ENCODE data around the gene NBDY. TPM values are rescaled to one million over a fixed set of nuclear protein-coding genes. Genes with fewer than 3 reads are reported as not detected.

NBDY gene
- 5.0 and 8.6 TPM in 2 replicates for total RNA-seq

GRCh38 chrX:56729152-56729850 lies at the start of gene NBDY:
Gene NBDY, plus strand, starts transcription at chrX:56729243. Its CDS starts 111 bp downstream, at chrX:56729354.

Other genes starting within 250 kb of the NBDY start
- gene UBQLN2, start 165.6 kb upstream of the NBDY start, total RNA-seq = 12.8 and 20.1 TPM in 2 replicates

Data from smooth muscle cell of the umbilical artery (primary cell).